GM18505 (cell line): Measurements from ENCODE around the gene LIMS2.

Source experiments
- ATAC-seq: cut with Tn5 transposase; IDR thresholded peaks from one replicate; pipeline ENCODE4 v1.9.1; 2021; ENCODE audit not compliant: unreplicated experiment
- POLR2A ChIP-seq: IDR thresholded peaks from 4 replicates; pipeline ENCODE4 v1.6.1; 2011; ENCODE audit warnings: borderline replicate concordance; ENCODE audit not compliant: insufficient read depth, insufficient read length; ENCODE audit errors: extremely low read depth

Gene LIMS2

DNA sequence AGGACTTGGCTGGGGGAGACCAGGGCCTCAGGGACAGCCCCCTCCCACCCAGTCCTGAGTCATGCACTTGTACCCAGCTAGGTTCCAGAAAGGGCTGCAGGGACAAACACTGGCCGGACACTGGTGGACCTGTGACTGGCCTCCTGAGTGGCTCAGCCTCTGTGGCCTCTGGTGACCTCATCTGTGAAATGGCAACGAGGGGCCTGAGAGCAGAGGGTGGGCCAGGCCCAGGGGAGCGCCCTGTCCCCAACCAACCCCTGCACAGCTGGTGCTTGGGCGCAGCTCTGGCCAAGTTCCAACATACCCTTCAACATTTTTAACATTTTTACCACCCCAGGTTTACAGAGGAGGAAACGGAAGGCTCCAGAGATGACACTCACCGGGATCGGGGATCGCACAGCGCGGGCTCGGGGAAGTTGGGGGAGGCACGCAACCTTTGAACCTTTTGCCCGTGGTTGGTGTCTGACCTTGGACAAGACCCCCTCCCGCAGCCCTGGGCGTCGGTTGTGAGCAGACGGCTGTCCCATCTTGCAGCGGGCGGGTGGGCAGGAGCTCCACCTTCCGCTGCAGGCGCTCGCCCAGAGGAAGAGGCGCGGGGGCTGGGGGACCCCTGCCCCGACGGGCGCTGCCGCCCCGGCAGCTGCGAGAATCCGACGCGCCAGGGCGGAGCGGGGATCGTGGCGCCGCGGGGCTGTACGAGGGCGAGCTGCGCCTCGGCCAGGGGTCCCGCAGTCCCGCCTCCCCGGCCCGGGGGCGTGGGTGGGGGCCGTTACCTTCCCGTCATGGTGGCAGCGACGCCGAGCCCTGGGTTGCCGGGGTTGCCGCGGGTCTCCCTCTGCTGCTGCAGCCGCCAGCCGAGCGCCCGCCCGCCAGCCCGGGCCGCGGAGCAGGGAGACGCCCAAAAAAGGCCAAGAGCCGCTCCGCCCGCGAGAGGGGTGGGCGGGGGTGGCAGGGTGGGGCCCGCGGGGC lies 805 bp downstream of the LIMS2 start:
- no peak for ATAC-seq
- no peak for TF ChIP-seq POLR2A

DNA sequence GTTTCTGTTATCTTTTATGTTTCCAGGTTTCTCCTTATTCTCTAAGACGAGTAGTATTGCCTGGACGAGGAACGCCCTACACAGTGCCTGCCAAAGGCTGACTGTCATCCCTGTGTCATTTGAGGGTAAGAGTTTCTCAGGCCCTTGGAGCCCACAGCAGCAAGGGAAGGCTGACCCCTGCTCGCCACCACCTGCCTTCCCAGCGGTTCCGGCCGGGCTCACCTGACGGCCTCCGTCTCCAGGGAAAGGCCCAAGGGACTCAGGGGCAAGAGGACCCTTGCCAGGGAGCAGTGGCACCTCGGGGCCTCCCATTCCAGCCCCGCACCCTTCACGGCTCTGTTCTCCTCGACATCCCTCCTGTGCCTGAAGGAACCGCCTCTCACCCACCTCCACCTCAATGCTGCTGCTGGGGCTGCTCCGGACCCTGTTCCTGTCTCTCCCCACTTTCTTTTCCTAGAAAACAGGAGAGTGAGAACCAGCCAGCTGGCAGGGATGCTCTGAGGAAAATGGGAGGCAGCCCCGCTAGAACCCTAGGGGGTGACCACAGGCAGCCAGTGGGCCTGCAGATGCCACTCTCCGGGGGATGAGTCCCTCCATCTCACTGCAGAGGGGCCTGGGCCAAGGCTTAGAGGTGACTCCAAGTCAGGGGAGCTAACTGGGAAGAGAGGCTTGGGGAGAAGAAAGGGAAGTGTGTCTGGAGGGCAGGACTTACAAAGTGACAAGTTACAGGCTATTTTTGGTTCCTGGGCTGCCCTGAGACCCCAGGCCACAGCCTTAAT lies 1.9 kb downstream of the LIMS2 start:
- ATAC-seq, result no peak

DNA sequence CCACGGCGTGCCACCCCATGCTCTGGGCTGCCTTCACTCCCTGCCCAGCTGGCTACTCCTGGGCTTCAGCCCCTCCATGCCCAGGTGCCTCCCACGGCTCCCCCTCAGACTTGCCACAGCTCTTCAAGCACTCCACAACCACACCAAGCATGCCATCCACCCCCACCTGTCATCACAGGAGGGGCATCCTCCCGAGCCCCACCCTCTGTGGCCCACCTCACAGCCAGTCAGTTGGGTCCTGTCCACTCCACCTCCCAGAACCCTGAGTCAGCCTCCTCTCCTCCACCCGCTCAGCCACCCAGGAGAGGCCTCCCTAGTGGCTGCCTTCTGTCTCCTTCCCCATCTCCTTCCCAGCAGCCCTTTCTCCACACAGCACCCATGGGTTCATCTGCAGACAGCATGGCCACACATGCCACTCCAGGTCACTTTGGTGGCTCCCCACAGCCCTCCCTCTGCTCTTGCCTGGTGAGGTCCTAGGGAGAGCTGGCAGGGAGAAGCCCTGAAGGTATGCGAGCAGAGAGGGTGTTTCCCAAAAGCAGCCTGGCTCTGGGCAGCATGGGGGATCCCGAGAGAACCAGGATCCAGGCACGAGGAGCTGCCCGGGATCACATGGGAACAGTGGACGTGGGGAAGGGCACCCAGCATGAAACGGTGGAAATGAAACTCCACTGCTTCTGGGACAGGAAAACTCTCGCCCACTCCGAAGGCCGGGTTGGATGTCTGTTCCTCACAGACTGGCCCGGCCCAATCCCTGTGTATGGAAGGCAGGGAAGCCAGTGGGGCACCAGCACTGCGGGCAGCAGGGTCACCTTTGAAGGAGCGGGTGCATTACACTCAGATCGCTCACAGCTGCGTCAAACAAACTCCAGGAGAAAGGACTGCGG lies 2.7 kb downstream of the LIMS2 start:
- ATAC-seq, result no peak
- no peak for TF ChIP-seq POLR2A

More for the DNA sequence above, 1.9 kb downstream of the LIMS2 start:
- no peak for TF ChIP-seq POLR2A

DNA sequence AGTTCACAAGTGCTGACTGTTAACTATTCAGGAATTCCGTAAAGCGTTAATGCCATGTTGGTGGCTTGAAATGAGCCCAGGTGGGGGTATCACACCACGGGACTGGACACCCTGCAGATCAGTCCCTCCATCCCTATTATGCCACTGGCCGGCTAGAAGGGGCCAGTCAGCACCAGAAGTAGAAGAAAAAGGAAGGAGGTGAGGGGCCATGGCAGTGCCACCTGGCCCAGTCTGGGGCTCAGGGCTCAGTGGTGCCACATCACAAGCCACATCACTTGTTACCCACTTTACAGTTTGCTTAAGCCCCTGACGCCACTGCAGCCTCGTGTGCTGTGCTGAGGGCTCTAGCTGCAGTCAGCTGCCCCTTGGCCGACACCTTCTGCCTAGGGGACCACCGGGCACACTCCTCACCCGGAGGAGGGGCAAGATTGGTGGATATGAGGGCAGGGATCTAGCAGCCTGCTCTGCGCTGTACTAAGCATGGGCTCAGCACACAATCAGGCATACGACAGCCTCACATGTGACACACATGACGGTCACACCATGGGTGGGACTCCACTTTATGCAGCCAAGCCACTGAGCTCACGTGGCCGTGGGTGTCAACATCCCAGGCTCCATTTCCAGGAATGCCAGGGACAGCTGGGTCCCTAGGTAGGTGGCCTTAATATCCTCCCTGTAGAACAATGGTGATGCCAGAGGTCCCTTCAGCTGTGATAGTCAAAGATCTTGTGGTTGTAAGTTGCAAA lies 3.6 kb downstream of the LIMS2 start:
- TF ChIP-seq POLR2A, result no peak
- no peak for ATAC-seq

DNA sequence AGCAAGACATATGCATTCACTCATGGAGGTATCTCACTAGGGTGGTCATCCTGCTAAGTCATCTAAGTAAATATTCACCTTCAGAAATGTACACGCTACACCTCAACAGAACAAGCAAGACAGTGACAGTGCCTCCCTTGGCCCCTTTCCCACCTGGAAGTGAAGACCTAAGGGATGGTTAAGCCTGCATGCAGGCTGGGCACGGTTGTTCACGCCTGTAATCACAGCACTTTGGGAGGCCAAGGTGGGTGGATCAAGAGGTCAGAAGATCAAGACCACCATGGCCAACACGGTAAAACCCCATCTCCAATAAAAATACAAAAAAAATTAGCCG lies 4.4 kb downstream of the LIMS2 start:
- no peak for ATAC-seq
- TF ChIP-seq POLR2A, result no peak

DNA sequence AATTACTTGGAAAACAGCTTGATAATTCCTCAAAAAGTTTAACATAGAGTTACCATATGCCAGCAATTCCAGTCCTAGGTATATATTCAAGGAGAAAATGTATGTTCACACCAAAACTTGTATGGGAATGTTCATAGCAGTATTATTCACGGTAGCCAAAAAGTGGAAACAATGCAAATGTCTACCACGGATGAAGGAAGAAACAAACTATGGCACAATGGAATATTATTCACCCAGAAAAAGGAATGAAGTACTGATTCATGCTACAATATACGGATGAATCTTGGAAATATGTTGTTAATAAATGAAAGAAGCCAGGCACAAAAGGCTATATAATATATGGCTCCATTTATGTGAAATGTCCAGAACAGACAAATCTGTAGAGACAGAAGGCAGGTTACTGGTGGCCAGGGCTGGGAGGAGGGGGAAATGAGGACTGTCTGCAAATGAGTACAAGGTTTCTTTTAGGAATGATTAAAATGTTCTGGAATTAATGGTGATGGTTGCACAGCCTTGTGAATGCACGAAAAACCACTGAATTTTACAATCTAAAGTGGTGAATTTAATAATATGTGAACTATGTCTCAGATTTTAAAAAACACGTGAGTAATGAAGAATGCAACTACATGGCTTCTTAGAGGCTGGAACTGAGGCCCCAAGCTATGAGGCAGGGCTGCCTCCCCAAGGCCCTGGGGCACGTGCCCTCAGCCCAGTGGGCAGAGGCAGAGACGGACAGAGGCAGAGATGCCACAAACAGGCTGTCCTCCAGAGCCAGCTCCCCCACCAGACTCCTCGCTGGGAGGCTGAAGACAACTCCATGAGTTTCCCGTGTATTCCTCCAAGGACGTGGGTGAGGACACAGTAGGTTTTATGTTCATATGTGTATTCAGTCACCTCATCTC lies 5.0 kb downstream of the LIMS2 start:
- no peak for TF ChIP-seq POLR2A
- ATAC-seq, result no peak

DNA sequence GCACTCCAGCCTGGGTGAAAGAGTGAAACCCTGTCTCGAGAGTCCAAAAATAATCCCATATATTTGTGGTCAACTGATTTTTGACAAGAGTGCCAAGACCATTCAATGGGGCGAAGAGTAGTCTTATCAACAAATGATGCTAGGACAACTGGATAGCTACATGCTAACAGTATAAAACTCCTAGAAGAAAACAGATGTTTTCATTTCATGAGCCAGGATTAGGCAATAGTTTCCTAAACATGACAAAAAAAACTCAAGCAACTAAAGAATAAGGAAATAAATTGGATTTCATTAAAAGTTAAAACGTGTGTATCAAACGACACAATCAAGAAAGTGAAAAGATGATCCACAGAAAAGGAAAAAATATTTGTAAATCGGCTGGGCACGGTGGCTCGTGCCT lies 6.3 kb downstream of the LIMS2 start:
- ATAC-seq, result no peak
- TF ChIP-seq POLR2A, result no peak

DNA sequence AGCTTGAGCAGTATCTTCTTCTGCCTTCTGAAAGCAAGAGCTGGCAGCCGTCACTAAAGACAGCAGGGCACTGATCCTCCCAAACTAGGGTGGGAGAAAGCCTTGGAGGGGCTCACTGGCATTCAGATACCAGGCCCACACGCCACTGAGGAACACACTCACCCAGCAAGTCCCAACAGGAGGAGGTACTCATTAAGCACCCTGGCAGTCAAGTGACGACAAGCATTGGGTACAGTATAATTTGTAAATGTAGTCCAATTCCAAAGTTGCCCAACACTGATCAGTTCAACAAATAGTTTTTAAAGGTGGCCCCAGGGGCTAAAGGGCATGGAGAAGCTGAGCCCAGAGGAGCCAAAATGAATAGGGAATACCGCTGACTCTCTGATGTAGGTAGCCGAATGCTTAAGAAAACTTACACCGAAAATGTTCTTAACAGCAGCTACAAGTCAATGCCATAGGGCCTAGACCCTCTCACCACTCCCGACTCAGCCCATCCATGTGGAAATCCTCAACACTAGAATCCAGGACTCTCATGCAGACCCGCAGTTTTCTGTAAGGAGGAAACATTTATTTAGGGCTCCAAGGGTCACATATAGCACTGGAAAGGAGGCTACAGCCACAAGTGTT lies 9.9 kb downstream of the LIMS2 start:
- TF ChIP-seq POLR2A, result no peak
- ATAC-seq, result no peak

DNA sequence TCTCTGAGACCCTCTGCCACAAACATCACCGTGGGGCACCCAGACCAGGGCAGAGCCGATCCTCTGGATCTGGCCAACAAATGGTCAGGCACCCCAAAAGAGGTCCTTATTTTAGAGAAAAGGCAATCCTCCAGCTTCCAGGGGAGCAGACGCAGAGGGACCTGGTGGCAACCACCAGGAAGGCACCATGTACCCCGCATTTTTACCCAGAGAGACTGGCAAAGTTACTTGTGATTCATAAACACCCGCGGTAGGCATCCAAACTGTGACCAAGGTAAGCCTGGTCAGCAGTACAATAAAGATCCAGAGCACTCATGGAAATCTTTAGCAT lies 10.5 kb downstream of the LIMS2 start:
- TF ChIP-seq POLR2A, result no peak

DNA sequence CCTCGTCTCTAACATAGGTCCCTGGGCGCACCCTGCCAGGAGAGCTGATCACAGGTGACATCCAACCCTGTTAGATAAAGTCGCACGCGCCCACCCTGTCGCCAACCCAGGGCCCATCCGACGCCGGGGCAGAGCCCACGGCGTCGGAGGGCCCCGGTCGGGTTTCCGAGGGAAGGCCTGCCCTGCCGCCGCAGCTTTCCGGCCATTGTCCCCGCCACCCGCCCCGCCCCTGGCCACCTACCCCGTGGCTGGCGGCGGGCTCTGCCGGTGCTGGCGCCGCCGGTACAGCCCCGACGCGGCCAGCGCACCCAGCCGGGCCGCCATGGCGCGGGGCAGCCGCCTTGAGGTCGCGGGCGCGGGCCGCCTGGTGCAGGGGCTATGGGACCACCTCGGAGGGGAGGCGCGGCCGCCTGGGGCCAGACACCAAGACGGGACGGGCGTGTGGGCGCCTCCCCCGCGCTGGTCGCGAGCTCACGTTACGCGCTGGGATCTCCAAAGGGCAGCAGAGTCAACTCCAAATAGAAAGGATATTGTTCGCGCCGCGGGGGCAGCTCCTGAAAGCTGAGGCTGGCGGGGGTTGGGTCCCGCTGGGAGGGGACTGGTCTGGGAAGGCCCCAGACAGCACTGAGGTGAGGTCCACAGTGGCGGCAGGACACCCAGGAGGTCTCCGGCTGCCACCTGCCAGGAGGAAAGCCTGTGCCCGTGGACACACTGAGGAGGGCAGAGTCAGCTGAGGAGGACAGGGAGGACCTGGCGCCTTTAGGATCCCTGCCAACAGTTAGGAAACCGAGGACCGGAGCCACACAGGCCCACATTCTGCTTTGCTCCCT lies 11.1 kb downstream of the LIMS2 start:
- no peak for TF ChIP-seq POLR2A
- no peak for ATAC-seq

More for the DNA sequence above, 10.5 kb downstream of the LIMS2 start:
- ATAC-seq, result no peak
